ENCODE measurements around the gene BSG.
A peak's percentile ranks its signal among the peaks of the same experiment; 100 is the strongest.
"Not testable (repeated sequence)": the region's sequence is repeated elsewhere in the genome, so short reads cannot be mapped to it uniquely, and the experiment has no call there.

BSG gene

DNA sequence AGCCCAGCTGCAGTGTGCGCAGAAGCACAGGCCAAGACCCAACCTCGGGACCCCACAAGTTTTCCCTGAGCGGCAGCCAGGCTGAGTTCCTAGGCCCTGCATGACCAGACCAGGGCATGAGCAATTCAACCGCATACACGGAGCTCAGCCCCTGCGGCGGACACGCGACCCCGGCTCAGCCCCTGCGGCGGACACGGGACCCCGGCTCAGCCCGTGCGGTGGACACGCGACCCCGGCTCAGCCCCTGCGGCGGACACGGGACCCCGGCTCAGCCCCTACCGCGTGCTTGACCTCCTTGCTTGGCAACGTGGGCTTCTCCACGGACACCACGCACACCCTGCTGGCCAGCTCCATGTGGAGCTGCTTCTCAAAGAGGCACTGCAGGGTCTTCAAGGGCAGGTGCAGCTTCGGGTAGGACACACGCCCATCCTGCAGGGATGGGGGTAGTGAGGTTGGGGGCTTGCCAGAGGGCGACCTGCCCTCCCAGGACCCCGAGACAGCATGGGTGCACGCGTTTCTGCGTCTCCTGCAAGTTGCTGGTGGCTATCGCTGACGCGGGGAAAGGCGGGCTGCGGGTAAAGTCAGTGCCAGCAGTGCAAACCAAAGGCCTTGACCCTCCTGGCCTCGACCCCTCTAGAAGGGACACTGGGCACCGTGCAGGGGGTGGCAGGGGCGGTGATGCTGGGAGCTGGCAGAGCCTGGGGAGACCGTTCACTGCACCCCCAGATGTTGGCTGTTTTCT, 51.0 kb downstream of the BSG start:
- no peak overlapping the region for H3K4me3 ChIP-seq (replicated peaks in 1 of 2; ENCODE audit: low read depth in 2 of 2, low read length in 2 of 2)
- DNase-seq (ENCODE audit: low read depth in 2 of 2), result no peak
- TF ChIP-seq, protein P1, sequence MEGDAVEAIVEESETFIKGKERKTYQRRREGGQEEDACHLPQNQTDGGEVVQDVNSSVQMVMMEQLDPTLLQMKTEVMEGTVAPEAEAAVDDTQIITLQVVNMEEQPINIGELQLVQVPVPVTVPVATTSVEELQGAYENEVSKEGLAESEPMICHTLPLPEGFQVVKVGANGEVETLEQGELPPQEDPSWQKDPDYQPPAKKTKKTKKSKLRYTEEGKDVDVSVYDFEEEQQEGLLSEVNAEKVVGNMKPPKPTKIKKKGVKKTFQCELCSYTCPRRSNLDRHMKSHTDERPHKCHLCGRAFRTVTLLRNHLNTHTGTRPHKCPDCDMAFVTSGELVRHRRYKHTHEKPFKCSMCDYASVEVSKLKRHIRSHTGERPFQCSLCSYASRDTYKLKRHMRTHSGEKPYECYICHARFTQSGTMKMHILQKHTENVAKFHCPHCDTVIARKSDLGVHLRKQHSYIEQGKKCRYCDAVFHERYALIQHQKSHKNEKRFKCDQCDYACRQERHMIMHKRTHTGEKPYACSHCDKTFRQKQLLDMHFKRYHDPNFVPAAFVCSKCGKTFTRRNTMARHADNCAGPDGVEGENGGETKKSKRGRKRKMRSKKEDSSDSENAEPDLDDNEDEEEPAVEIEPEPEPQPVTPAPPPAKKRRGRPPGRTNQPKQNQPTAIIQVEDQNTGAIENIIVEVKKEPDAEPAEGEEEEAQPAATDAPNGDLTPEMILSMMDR (IDR thresholded peaks at IDR 0.05; ENCODE audit: low read depth, low read length), result no peak

- peak; percentile 69 to 88 for DNase-seq (ENCODE audit: low read depth in 2 of 2)
These were observed 51.6 kb downstream of the BSG start for GRCh38 chr19:623974-624373.

GRCh38 chr19:624433-625109, 52.2 kb downstream of the BSG start:
- no peak overlapping the region for H3K4me3 ChIP-seq (replicated peaks in 1 of 2; ENCODE audit: low read depth in 2 of 2, low read length in 2 of 2)
- DNase-seq (ENCODE audit: low read depth in 2 of 2), result no peak
- TF ChIP-seq, protein P1 (IDR thresholded peaks at IDR 0.05; ENCODE audit: low read depth, low read length), result no peak

More at GRCh38 chr19:623974-624373, 51.6 kb downstream of the BSG start:
- TF ChIP-seq, protein P1 (IDR thresholded peaks at IDR 0.05; ENCODE audit: low read depth, low read length), result no peak
- no peak overlapping the region for H3K4me3 ChIP-seq (replicated peaks in 1 of 2; ENCODE audit: low read depth in 2 of 2, low read length in 2 of 2)

- no peak for DNase-seq (ENCODE audit: low read depth in 2 of 2)
- TF ChIP-seq, protein P1 (IDR thresholded peaks at IDR 0.05; ENCODE audit: low read depth, low read length), result no peak
- H3K4me3 ChIP-seq (replicated peaks in 1 of 2; ENCODE audit: low read depth in 2 of 2, low read length in 2 of 2), result no peak overlapping the region
These were observed 52.9 kb downstream of the BSG start for GRCh38 chr19:625257-625656.

DNA sequence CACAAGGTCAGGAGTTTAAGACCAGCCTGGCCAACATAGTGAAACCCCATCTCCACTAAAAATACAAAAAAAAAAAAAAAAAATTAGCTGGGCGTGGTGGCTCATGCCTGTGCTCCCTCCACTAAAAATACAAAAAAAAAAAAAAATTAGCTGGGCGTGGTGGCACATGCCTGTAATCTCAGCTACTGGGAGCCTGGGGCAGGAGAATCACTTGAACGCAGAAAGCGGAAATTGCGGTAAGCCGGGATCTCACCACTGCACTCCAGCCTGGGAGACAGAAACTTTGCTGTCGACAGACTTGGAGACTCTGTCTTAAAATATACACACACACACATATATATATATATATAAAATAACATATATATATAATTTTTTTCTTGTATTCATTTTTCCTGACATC, 54.2 kb downstream of the BSG start:
- not testable (repeated sequence) for DNase-seq (ENCODE audit: low read depth in 2 of 2); H3K4me3 ChIP-seq (replicated peaks in 1 of 2; ENCODE audit: low read depth in 2 of 2, low read length in 2 of 2)

- TF ChIP-seq, protein P1 (IDR thresholded peaks at IDR 0.05; ENCODE audit: low read depth, low read length), result peak; percentile 42
- H3K4me3 ChIP-seq (replicated peaks in 1 of 2; ENCODE audit: low read depth in 2 of 2, low read length in 2 of 2), result no peak overlapping the region
- no peak for DNase-seq (ENCODE audit: low read depth in 2 of 2)
These were observed 55.8 kb downstream of the BSG start for GRCh38 chr19:628168-628567.

DNA sequence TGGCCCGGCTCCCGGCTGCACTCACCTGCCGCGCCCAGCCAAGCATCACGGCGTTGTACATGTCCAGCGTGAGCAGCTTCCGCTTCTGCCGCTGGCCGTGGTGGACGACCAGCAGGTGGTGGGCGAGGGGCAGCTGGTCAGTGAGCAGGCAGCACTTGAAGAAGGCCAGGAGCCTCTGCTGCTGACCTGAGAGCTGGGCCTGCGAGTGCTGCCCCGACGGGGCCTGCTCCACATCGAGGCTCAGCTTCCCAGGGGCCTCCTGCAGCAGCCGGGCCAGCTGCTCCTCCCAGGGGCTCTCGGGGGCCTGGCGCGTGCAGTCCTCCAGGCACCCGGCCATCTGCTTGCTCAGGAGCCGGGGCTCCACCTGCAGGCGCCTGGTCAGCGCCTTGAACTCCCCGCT, 57.1 kb downstream of the BSG start:
- not testable (repeated sequence) for H3K4me3 ChIP-seq (replicated peaks in 1 of 2; ENCODE audit: low read depth in 2 of 2, low read length in 2 of 2); DNase-seq (ENCODE audit: low read depth in 2 of 2)

All from cardiac fibroblast (primary cell).